GM12872 (cell line): Measurements from ENCODE around the gene ATAD3A.

ENCODE experiments used
- CTCF ChIP-seq: IDR thresholded peaks from 3 replicates; pipeline ENCODE4 v1.5.1; 2011; ENCODE audit warnings: low read depth, mild to moderate bottlenecking, low read length, moderate library complexity; ENCODE audit not compliant: insufficient read depth

Gene ATAD3A

DNA sequence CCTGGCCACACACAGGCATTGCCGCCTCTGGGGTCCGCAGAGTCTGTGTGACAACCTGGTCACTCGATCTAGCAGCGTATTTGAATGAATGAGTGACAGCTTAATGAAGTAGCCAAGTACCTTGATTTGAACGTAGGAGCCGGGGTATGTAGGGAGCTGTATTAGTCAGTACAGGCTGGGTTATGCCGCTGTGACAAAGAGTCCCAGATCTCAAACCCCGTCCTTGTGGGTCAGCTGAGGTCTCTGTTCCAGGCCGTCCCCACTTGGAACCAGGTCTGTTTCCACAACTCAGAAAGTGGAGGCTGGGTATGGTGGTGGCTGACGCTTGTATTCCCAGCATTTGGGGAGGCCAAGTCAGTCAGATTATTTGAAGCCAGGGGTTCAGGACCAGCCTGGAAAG is 20.4 kb upstream of the ATAD3A start:
- no peak for TF ChIP-seq CTCF

GRCh38 chr1:1504777-1505365 is 7.1 kb upstream of the ATAD3A start:
- TF ChIP-seq CTCF, result peak; percentile 67

- peak; percentile 35 for TF ChIP-seq CTCF
These were observed 6.6 kb upstream of the ATAD3A start for GRCh38 chr1:1505366-1505798.

DNA sequence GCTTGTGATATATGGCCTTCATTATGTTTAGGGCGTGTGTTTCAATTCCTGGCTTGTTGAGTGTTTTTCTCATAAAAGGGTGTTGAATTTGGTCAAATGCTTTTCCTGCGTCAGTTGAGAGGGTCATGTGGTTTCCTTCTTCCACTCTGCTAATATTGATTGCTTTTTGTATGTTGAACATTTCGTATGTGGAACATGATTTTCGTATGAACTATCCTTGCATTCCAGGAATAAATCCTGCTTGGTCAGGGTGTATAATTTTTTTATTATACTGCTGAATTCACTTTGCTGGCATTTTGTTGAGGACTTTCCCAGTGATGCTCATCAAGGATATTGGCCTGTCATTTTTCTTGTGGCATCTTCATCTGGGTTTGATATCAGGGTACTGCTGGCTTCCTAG is 4.7 kb upstream of the ATAD3A start:
- no peak for TF ChIP-seq CTCF

GRCh38 chr1:1510912-1511532 is 940 bp upstream of the ATAD3A start:
- no peak for TF ChIP-seq CTCF

DNA sequence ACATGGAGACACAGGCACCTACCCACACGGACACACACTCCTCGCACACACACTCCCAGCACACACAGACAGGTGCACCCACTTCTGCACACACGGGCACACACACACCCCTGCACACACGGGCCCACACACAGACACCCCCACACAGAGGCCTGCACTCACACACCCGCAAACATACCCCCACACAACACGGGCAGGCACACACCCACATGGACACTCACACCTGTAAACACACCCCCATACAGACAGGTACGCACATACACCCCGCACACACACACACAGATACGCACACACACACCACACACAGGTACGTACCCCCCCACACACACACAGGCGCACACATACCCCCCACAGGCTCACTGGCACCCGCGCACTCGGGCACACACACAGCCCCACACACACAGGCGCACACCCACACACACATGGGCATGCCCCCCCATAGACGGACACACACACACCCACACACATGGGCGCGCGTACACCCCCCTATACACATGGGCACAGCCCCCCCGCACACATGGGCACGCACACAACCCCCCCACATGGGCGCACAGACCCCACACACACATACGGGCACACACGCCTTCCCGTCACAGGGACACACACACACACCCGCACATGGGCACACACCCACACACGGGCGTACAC is 6.1 kb downstream of the ATAD3A start:
- TF ChIP-seq CTCF, result no peak

DNA sequence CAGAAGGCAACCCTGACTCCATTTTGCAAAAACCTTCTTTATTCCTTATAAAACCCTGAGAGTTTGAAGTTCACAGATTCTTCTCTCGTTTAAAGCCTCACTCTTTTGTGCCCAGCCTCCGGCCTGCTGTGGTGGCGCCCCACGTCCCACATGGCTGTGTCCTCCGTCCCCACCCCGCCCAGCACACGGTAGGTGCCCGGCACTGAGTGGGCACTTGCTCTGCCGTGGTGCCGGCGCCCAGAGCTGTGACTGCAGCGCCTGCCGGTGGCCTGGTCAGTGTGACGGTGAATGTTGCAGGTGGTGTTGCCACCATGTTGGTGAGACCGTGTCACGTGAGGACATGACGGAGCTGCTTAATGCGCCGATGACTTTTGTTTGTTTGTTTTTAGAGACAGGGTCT is 9.4 kb downstream of the ATAD3A start:
- no peak for TF ChIP-seq CTCF
